Measurements from ENCODE around the gene CACNA2D4. TPM values are rescaled to one million over a fixed set of nuclear protein-coding genes. Genes with fewer than 3 reads are reported as not detected.

CACNA2D4 gene
- total RNA-seq, 1 experiment from 2014 or later: not detected

GRCh38 chr12:1799882-1800400 lies 118.5 kb downstream of the CACNA2D4 start:
- Histone ChIP-seq H3K4me1 (ENCODE audit: insufficient read depth, low read length) (peaks cover 5% of the 10 kb centered on the region; the same call in 1 of the 2 replicates), H3K27me3 (ENCODE audit: low read length) (no peaks in the 10 kb centered on the region), H2AFZ (ENCODE audit: low read length) (no peak overlapping the region), H3K9ac (ENCODE audit: low read length) (no peak overlapping the region), H3K9me3 (ENCODE audit: low read length) (no peaks in the 10 kb centered on the region), H3K27ac (ENCODE audit: low read length) (no peak overlapping the region), H3K9me2 (replicated peaks; ENCODE audit: low read length) (no peaks in the 10 kb centered on the region), H3K4me3 (ENCODE audit: low read length) (no peak overlapping the region), H3F3A (ENCODE audit: low read length, unreplicated experiment) (no peaks in the 10 kb centered on the region), H3K36me3 (ENCODE audit: low read depth, low read length) (no peaks in the 10 kb centered on the region), H4K20me1 (ENCODE audit: low read length) (no peaks in the 10 kb centered on the region), H3K4me2 (ENCODE audit: low read length) (no peak overlapping the region), H3K79me2 (ENCODE audit: low read length) (no peaks in the 10 kb centered on the region)
- ATAC-seq (no peak), DNase-seq (no peak)
- TF ChIP-seq EZH2 (IDR thresholded peaks at IDR 0.05; ENCODE audit: low read length, unreplicated experiment): no peak
- TF ChIP-seq, protein P1, sequence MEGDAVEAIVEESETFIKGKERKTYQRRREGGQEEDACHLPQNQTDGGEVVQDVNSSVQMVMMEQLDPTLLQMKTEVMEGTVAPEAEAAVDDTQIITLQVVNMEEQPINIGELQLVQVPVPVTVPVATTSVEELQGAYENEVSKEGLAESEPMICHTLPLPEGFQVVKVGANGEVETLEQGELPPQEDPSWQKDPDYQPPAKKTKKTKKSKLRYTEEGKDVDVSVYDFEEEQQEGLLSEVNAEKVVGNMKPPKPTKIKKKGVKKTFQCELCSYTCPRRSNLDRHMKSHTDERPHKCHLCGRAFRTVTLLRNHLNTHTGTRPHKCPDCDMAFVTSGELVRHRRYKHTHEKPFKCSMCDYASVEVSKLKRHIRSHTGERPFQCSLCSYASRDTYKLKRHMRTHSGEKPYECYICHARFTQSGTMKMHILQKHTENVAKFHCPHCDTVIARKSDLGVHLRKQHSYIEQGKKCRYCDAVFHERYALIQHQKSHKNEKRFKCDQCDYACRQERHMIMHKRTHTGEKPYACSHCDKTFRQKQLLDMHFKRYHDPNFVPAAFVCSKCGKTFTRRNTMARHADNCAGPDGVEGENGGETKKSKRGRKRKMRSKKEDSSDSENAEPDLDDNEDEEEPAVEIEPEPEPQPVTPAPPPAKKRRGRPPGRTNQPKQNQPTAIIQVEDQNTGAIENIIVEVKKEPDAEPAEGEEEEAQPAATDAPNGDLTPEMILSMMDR (conservative IDR thresholded peaks at IDR 0.05; ENCODE audit: low read depth, low read length): no peak
- TF ChIP-seq EZH2phosphoT487 (IDR thresholded peaks at IDR 0.05; ENCODE audit: borderline replicate concordance, low read length): no peak
- BruUV-seq (replicated peaks): no TSS peak
- ChIA-PET CTCF (no interaction called here), POLR2A (ENCODE audit: unreplicated experiment) (no interaction called here)
- intact Hi-C loops (cut with micrococcal nuclease): no loop called here

- intact Hi-C loops (cut with micrococcal nuclease): no loop called here
- no peak overlapping the region for H3K4me3 ChIP-seq (ENCODE audit: low read length)
- H2AFZ ChIP-seq (ENCODE audit: low read length): no peak overlapping the region
- no peak overlapping the region for H3K9ac ChIP-seq (ENCODE audit: low read length)
- TF ChIP-seq EZH2phosphoT487 (IDR thresholded peaks at IDR 0.05; ENCODE audit: borderline replicate concordance, low read length): no peak
- TF ChIP-seq, protein P1 (conservative IDR thresholded peaks at IDR 0.05; ENCODE audit: low read depth, low read length): no peak
- no peak for TF ChIP-seq EZH2 (IDR thresholded peaks at IDR 0.05; ENCODE audit: low read length, unreplicated experiment)
- BruUV-seq (replicated peaks): no TSS peak
- H4K20me1 ChIP-seq (ENCODE audit: low read length): no peaks in the 10 kb centered on the region
- H3K79me2 ChIP-seq (ENCODE audit: low read length): no peaks in the 10 kb centered on the region
- H3K36me3 ChIP-seq (ENCODE audit: low read depth, low read length): no peaks in the 10 kb centered on the region
- H3F3A ChIP-seq (ENCODE audit: low read length, unreplicated experiment): no peaks in the 10 kb centered on the region
- no peaks in the 10 kb centered on the region for H3K27me3 ChIP-seq (ENCODE audit: low read length)
- H3K9me3 ChIP-seq (ENCODE audit: low read length): no peaks in the 10 kb centered on the region
- ATAC-seq (no peak), DNase-seq (no peak)
- H3K4me1 ChIP-seq (ENCODE audit: insufficient read depth, low read length): peaks cover 5% of the 10 kb centered on the region; the same call in 1 of the 2 replicates
- POLR2A ChIA-PET (ENCODE audit: unreplicated experiment): no interaction called here
- CTCF ChIA-PET: no interaction called here
- no peaks in the 10 kb centered on the region for H3K9me2 ChIP-seq (replicated peaks; ENCODE audit: low read length)
- no peak overlapping the region for H3K4me2 ChIP-seq (ENCODE audit: low read length)
- no peak overlapping the region for H3K27ac ChIP-seq (ENCODE audit: low read length)
Observed at GRCh38 chr12:1799051-1799881, 119.2 kb downstream of the CACNA2D4 start.

- TF ChIP-seq EZH2 (IDR thresholded peaks at IDR 0.05; ENCODE audit: low read length, unreplicated experiment) (no peak), EZH2phosphoT487 (IDR thresholded peaks at IDR 0.05; ENCODE audit: borderline replicate concordance, low read length) (no peak)
- TF ChIP-seq, protein P1 (conservative IDR thresholded peaks at IDR 0.05; ENCODE audit: low read depth, low read length): no peak
- intact Hi-C loops (cut with micrococcal nuclease): no loop called here
- no peak overlapping the region for H2AFZ ChIP-seq (ENCODE audit: low read length)
- no peaks in the 10 kb centered on the region for H4K20me1 ChIP-seq (ENCODE audit: low read length)
- ATAC-seq (no peak), DNase-seq (no peak)
- CTCF ChIA-PET: no interaction called here
- H3K79me2 ChIP-seq (ENCODE audit: low read length): no peaks in the 10 kb centered on the region
- no peak overlapping the region for H3K4me3 ChIP-seq (ENCODE audit: low read length)
- POLR2A ChIA-PET (ENCODE audit: unreplicated experiment): no interaction called here
- no TSS peak for BruUV-seq (replicated peaks)
- H3K4me2 ChIP-seq (ENCODE audit: low read length): no peak overlapping the region
- H3K9me2 ChIP-seq (replicated peaks; ENCODE audit: low read length): no peaks in the 10 kb centered on the region
- peaks cover 5% of the 10 kb centered on the region; the same call in 1 of the 2 replicates for H3K4me1 ChIP-seq (ENCODE audit: insufficient read depth, low read length)
- H3K27ac ChIP-seq (ENCODE audit: low read length): no peak overlapping the region
- H3K27me3 ChIP-seq (ENCODE audit: low read length): no peaks in the 10 kb centered on the region
- no peaks in the 10 kb centered on the region for H3K9me3 ChIP-seq (ENCODE audit: low read length)
- no peaks in the 10 kb centered on the region for H3K36me3 ChIP-seq (ENCODE audit: low read depth, low read length)
- no peaks in the 10 kb centered on the region for H3F3A ChIP-seq (ENCODE audit: low read length, unreplicated experiment)
- no peak overlapping the region for H3K9ac ChIP-seq (ENCODE audit: low read length)
Observed at GRCh38 chr12:1798641-1799020, 119.8 kb downstream of the CACNA2D4 start.
